Osteocyte (in vitro differentiated cells): ENCODE measurements around the gene ZDHHC11B. TPM values are rescaled to one million over a fixed set of nuclear protein-coding genes. Genes with fewer than 3 reads are reported as not detected.
"Not testable (repeated sequence)": the region's sequence is repeated elsewhere in the genome, so short reads cannot be mapped to it uniquely, and the experiment has no call there.

Source experiments
- DNase-seq: peaks from one replicate; pipeline ENCODE4 v3.0.0; 2021; ENCODE audit warnings: mixed read lengths; ENCODE audit not compliant: unreplicated experiment; ENCODE audit errors: extremely low spot score
- H3K27ac Mint-ChIP-seq: one replicate; pipeline ENCODE4 v1.8.0; 2021; ENCODE audit warnings: mild to moderate bottlenecking, mixed read lengths; ENCODE audit not compliant: unreplicated experiment
- H3K27me3 Mint-ChIP-seq: one replicate; pipeline ENCODE4 v1.8.0; 2021; ENCODE audit warnings: mixed read lengths; ENCODE audit not compliant: unreplicated experiment
- H3K36me3 Mint-ChIP-seq: one replicate; pipeline ENCODE4 v1.8.0; 2021; ENCODE audit warnings: mixed read lengths; ENCODE audit not compliant: unreplicated experiment
- H3K4me1 Mint-ChIP-seq: one replicate; pipeline ENCODE4 v1.8.0; 2021; ENCODE audit warnings: mixed read lengths; ENCODE audit not compliant: unreplicated experiment
- H3K4me3 Mint-ChIP-seq: one replicate; pipeline ENCODE4 v1.8.0; 2021; ENCODE audit warnings: mild to moderate bottlenecking, moderate library complexity, mixed read lengths; ENCODE audit not compliant: unreplicated experiment
- H3K9me3 Mint-ChIP-seq: one replicate; pipeline ENCODE4 v1.8.0; 2021; ENCODE audit warnings: mixed read lengths; ENCODE audit not compliant: unreplicated experiment
- total RNA-seq: library from RNA; stranded (reverse); gene quantifications from 2 replicates; pipeline ENCODE4 v1.2.1, GENCODE V29; 2021
- TF ChIP-seq, protein P1 (sequence below): fragments of 200-600 bp; sonication (generic); IDR thresholded peaks from 2 replicates; pipeline ENCODE4 v1.5.0; 2021; ENCODE audit warnings: antibody characterized with exemption, mild to moderate bottlenecking, moderate library complexity

ZDHHC11B gene
- total RNA-seq, 1 donor from 2014 or later: not detected

GRCh38 chr5:773517-774264 is 10.8 kb downstream of the ZDHHC11B start:
- TF ChIP-seq, protein P1, sequence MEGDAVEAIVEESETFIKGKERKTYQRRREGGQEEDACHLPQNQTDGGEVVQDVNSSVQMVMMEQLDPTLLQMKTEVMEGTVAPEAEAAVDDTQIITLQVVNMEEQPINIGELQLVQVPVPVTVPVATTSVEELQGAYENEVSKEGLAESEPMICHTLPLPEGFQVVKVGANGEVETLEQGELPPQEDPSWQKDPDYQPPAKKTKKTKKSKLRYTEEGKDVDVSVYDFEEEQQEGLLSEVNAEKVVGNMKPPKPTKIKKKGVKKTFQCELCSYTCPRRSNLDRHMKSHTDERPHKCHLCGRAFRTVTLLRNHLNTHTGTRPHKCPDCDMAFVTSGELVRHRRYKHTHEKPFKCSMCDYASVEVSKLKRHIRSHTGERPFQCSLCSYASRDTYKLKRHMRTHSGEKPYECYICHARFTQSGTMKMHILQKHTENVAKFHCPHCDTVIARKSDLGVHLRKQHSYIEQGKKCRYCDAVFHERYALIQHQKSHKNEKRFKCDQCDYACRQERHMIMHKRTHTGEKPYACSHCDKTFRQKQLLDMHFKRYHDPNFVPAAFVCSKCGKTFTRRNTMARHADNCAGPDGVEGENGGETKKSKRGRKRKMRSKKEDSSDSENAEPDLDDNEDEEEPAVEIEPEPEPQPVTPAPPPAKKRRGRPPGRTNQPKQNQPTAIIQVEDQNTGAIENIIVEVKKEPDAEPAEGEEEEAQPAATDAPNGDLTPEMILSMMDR: no peak
- Mint-ChIP-seq H3K9me3 (no peaks in the 10 kb centered on the region), H3K36me3 (no peaks in the 10 kb centered on the region), H3K27ac (no peak overlapping the region), H3K4me3 (no peak overlapping the region), H3K27me3 (no peaks in the 10 kb centered on the region), H3K4me1 (no peaks in the 10 kb centered on the region)
- no peak for DNase-seq

DNA sequence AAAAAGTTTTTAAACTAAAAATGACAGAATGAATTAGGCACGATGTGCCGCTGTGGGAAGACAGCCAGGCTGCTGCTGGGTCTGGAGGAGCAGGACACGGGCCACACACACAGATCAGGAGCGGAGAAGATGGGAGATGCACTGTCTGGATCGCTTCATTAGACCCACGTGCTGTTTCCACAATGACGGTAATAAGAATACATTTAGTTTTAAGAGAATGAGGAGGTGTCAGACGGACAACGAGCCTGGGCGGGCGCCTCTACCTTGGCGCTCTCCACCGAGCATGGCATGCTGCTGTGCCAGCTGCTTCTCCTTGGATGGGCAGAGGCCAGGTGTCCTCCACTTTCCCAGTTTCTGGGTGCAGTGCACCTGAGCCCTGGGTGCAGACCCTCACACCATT is 11.6 kb downstream of the ZDHHC11B start:
- H3K4me1 Mint-ChIP-seq, H3K27me3 Mint-ChIP-seq, H3K36me3 Mint-ChIP-seq, H3K27ac Mint-ChIP-seq, H3K4me3 Mint-ChIP-seq, H3K9me3 Mint-ChIP-seq: not testable (repeated sequence)
- DNase-seq: peak; percentile 78

DNA sequence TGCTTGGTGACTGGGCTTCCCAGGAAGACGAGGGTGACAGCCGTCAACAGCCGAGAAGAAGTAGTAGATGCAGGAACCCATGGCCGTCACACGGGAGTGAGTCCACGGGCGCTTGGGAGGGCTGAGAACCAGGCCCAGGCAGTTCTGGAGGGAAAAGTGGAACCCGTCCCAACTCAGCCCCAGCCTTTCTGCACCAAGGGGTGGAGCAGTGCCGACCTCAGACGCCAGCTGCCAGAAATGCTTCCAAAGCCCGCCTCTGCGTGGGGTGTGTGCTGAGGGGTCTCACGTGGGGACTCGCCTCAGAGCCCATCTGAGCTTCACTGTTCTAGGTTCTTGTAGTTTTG is 12.0 kb downstream of the ZDHHC11B start:
- H3K4me3 Mint-ChIP-seq, H3K27me3 Mint-ChIP-seq, H3K4me1 Mint-ChIP-seq: not testable (repeated sequence)

GRCh38 chr5:771841-772546 is 12.5 kb downstream of the ZDHHC11B start:
- H3K27ac Mint-ChIP-seq, DNase-seq, H3K4me1 Mint-ChIP-seq, H3K9me3 Mint-ChIP-seq, H3K27me3 Mint-ChIP-seq, H3K36me3 Mint-ChIP-seq, H3K4me3 Mint-ChIP-seq: not testable (repeated sequence)

More for the DNA sequence above, 12.0 kb downstream of the ZDHHC11B start:
- H3K9me3 Mint-ChIP-seq, DNase-seq, H3K36me3 Mint-ChIP-seq, H3K27ac Mint-ChIP-seq: not testable (repeated sequence)

- not testable (repeated sequence) for DNase-seq, H3K9me3 Mint-ChIP-seq, H3K27ac Mint-ChIP-seq, H3K27me3 Mint-ChIP-seq, H3K4me1 Mint-ChIP-seq, H3K36me3 Mint-ChIP-seq, H3K4me3 Mint-ChIP-seq
Observed at GRCh38 chr5:771087-771781, 13.3 kb downstream of the ZDHHC11B start.

GRCh38 chr5:770585-770984 is 13.9 kb downstream of the ZDHHC11B start:
- H3K9me3 Mint-ChIP-seq, H3K27me3 Mint-ChIP-seq, H3K4me3 Mint-ChIP-seq, H3K27ac Mint-ChIP-seq, H3K36me3 Mint-ChIP-seq, H3K4me1 Mint-ChIP-seq: not testable (repeated sequence)
- peak; percentile 79 for DNase-seq

DNA sequence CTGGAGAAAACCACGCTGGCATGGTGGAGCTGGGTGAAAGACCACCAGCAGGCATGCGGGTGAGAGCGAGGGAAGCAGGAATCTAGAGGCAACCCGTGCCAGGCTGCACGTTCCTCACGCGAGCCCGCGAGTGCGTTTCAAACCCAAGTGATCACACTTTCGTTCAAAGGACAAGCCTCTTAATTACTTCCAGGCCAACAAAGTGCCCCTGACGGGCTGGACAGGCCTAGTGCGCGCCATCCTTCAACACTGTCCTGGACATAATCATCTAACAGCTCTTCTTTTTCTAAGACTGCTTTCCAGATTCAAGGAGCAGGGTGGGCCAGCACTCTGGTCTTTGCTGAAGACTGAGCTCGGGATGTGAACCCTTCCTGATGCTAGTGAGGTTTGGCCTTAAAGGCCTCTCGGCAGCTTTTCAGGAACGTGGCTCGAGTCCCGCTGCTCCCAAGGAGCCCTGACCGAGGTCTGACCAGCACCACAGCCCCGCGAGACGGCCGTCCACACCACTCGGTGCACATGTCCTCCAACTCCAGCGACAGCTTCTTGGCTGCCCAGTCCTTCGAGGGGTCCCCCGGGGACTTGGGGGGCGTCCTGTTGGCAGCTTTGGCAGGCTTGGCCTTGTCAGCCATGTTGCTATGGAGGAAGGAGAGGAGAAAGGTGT is 14.9 kb downstream of the ZDHHC11B start:
- H3K27me3 Mint-ChIP-seq, H3K4me3 Mint-ChIP-seq, H3K4me1 Mint-ChIP-seq, H3K36me3 Mint-ChIP-seq, H3K9me3 Mint-ChIP-seq, DNase-seq, H3K27ac Mint-ChIP-seq: not testable (repeated sequence)
